ENCODE data around the gene DDX56. TPM values are rescaled to one million over a fixed set of nuclear protein-coding genes. Genes with fewer than 3 reads are reported as not detected.

The DDX56 gene, protein sequence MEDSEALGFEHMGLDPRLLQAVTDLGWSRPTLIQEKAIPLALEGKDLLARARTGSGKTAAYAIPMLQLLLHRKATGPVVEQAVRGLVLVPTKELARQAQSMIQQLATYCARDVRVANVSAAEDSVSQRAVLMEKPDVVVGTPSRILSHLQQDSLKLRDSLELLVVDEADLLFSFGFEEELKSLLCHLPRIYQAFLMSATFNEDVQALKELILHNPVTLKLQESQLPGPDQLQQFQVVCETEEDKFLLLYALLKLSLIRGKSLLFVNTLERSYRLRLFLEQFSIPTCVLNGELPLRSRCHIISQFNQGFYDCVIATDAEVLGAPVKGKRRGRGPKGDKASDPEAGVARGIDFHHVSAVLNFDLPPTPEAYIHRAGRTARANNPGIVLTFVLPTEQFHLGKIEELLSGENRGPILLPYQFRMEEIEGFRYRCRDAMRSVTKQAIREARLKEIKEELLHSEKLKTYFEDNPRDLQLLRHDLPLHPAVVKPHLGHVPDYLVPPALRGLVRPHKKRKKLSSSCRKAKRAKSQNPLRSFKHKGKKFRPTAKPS
- total RNA-seq (2021) = 113 and 120 TPM in 2 replicates
- long read RNA-seq, transcript DDX56-212 (13 exons, 1,781 nt) = minor isoform, 13 of 934 reads
- long read RNA-seq, transcript DDX56-201 (14 exons, 2,336 nt) = major isoform, 768 of 934 reads
- long read RNA-seq, transcript DDX56-206 (14 exons, 1,853 nt) = minor isoform, 18 of 934 reads
- long read RNA-seq, transcript DDX56-203 (14 exons, 3,028 nt) = minor isoform, 9 of 934 reads
- long read RNA-seq, partial matches to known transcripts = 31 of 934 reads
- long read RNA-seq, other reads (novel, unspliced or antisense) = 95 of 934 reads

DNA sequence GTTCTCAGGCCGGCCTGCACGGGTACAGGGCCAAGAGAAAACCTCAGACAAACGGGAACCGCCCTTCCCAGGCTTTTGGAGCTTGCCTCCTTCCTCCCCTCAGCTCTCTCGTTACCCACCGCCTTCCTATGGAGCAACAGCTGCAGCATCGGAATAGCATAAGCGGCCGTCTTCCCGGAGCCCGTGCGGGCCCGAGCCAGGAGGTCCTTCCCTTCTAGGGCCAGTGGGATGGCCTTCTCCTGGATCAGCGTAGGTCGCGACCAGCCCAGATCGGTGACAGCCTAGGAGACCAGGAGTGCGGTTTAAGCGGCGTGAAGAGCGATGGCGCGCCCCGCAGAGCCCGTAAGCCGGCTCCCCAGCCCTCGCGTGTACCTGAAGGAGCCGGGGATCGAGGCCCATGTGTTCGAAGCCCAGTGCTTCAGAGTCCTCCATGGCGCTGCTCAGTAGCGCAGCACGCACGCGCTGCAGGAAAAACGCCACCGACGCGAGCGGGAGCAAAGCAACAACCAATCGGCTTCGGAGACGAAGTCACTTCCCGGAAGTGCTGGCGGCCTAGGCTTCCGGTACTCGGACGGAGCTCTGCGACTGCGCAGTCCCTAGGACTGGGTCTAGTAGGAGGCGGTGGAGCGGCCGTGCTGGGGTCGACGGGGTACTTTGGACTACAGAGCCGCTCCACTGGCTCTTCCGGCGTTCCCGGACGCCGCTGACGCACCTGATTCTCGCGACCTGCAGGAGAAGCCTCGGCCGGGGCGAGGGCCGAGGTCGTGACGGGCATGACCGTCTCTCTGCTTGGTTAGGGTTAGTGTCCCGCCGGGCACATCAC lies at the start of gene DDX56:
TSS of gene DDX56 (minus strand) at position 445 of the 823 bp plus-strand sequence. CDS start at position 432, 13 bp downstream.
- Histone ChIP-seq H2BK5ac (ENCODE audit: insufficient read length, low read length) (no peak within 1 kb of the TSS), H3K27me3 (ENCODE audit: insufficient read depth, low read length) (no peaks in the 10 kb centered on the region), H3K4ac (ENCODE audit: low read depth, low read length) (no peak within 1 kb of the TSS), H3K23me2 (ENCODE audit: insufficient read length, low read depth, low read length, poor library complexity, severe bottlenecking) (peaks cover 9% of the 10 kb centered on the region), H4K91ac (ENCODE audit: insufficient read length, low read depth, low read length) (no peak within 1 kb of the TSS), H3K4me2 (ENCODE audit: insufficient read depth, insufficient read length, low read length) (peak within 1 kb of the TSS; percentile 69), H3K79me1 (ENCODE audit: insufficient read depth, low read depth, low read length, poor library complexity, severe bottlenecking) (no peaks in the 10 kb centered on the region), H3K9me3 (ENCODE audit: control insufficient read depth, low read depth, low read length) (no peaks in the 10 kb centered on the region), H2BK12ac (ENCODE audit: insufficient read length, low read depth, low read length) (no peak within 1 kb of the TSS), H2AFZ (ENCODE audit: low read length) (no peak within 1 kb of the TSS), H4K5ac (ENCODE audit: insufficient read length, low read depth, low read length) (no peak within 1 kb of the TSS), H4K8ac (replicated peaks; ENCODE audit: insufficient read length, low read depth, low read length) (no peak within 1 kb of the TSS), H3K79me2 (ENCODE audit: insufficient read depth, low read length) (peaks cover 11% of the 10 kb centered on the region; the same call in 1 of the 2 replicates), H3K56ac (ENCODE audit: insufficient read length, low read depth, low read length) (no peak within 1 kb of the TSS), H3K27ac (ENCODE audit: insufficient read length, low read depth, low read length) (no peak within 1 kb of the TSS), H2AK5ac (ENCODE audit: insufficient read length, low read length) (no peak within 1 kb of the TSS), H3K14ac (ENCODE audit: insufficient read depth, low read length) (peak within 1 kb of the TSS; percentile 97), H2BK20ac (ENCODE audit: low read depth, low read length, poor library complexity, severe bottlenecking) (no peak within 1 kb of the TSS), H3K4me1 (ENCODE audit: insufficient read depth, low read length) (no peaks in the 10 kb centered on the region), H3K9ac (ENCODE audit: extremely low read depth, insufficient read length, low read length) (peak within 1 kb of the TSS; percentile 84), H3K18ac (ENCODE audit: insufficient read length, low read depth, low read length) (peak within 1 kb of the TSS; percentile 92), H4K20me1 (ENCODE audit: control insufficient read depth, insufficient read depth, insufficient read length) (no peaks in the 10 kb centered on the region), H3K23ac (ENCODE audit: insufficient read length, low read depth, low read length) (no peak within 1 kb of the TSS), H2BK15ac (ENCODE audit: low read depth, low read length) (no peak within 1 kb of the TSS), H2BK120ac (ENCODE audit: low read depth, low read length, poor library complexity, severe bottlenecking) (no peak within 1 kb of the TSS), H3T11ph (ENCODE audit: low read length) (no peak within 1 kb of the TSS)
- TF ChIP-seq, protein P1, sequence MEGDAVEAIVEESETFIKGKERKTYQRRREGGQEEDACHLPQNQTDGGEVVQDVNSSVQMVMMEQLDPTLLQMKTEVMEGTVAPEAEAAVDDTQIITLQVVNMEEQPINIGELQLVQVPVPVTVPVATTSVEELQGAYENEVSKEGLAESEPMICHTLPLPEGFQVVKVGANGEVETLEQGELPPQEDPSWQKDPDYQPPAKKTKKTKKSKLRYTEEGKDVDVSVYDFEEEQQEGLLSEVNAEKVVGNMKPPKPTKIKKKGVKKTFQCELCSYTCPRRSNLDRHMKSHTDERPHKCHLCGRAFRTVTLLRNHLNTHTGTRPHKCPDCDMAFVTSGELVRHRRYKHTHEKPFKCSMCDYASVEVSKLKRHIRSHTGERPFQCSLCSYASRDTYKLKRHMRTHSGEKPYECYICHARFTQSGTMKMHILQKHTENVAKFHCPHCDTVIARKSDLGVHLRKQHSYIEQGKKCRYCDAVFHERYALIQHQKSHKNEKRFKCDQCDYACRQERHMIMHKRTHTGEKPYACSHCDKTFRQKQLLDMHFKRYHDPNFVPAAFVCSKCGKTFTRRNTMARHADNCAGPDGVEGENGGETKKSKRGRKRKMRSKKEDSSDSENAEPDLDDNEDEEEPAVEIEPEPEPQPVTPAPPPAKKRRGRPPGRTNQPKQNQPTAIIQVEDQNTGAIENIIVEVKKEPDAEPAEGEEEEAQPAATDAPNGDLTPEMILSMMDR (conservative IDR thresholded peaks at IDR 0.05) = no peak
- no peaks in the 10 kb centered on the region; a peak in 1 of 5 replicates for H3K9me3 Mint-ChIP-seq
- H3K27ac Mint-ChIP-seq = peak within 1 kb of the TSS; percentile 97 to 99 (median 98)
- peak within 1 kb of the TSS; percentile 95 to 98 for H3K4me3 Mint-ChIP-seq
- no peaks in the 10 kb centered on the region; the same call in 1 of the 2 replicates for H3K27me3 Mint-ChIP-seq (ENCODE audit: low read depth)
- WGBS (ENCODE audit: extremely low coverage, insufficient read length, low lambda C conversion rate) = no CpG with 5 or more reads among the region's 74 CpGs
- peaks cover 17 to 22% of the 10 kb centered on the region in 2 experiments for H3K4me1 Mint-ChIP-seq
- H3K36me3 Mint-ChIP-seq (ENCODE audit: insufficient read depth in 1 of 3, low read depth in 3 of 3) = peaks cover 49 to 70% (median 67%) of the 10 kb centered on the region in 3 experiments; a peak in 6 of 7 replicates
- peak; percentile 96 for DNase-seq
